Epidermal melanocyte (primary cell): ENCODE measurements around the gene ANKS1A.

Source experiments
- DNase-seq: peaks from one replicate; pipeline ENCODE4 v3.0.0; 2011; ENCODE audit warnings: low spot score; ENCODE audit not compliant: insufficient read length

The ANKS1A gene

DNA sequence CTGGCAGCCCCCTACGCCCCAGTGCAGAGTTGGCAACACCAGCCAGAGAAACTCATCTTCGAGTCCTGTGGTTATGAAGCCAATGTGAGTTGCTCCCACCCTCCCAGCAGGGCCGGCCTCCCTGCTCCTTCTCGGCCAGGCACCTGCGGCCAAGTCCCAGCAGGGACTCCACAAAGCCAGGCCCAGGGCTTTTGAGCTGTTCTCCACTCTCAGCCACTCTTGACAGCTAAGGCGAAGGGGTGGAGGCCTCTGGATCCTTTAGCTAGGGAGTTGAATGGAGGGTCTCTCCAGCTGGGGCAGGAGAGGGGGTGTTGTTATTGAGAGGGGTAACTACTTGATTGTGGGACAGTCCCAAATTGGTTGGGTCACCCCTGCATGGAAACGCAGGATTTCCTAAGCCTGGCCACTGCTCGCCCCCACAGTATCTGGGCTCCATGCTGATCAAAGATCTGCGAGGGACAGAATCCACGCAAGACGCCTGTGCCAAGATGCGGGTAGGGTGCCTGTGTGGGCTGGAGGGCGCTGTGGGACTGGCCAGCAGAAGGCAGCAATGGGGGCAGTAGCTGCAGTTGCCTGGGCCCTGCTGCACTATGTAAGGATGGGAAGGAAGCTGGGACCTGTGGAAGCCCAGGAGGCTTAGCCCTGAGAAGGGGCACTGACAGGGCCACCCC lies 193.8 kb downstream of the ANKS1A start:
- DNase-seq, result no peak

DNA sequence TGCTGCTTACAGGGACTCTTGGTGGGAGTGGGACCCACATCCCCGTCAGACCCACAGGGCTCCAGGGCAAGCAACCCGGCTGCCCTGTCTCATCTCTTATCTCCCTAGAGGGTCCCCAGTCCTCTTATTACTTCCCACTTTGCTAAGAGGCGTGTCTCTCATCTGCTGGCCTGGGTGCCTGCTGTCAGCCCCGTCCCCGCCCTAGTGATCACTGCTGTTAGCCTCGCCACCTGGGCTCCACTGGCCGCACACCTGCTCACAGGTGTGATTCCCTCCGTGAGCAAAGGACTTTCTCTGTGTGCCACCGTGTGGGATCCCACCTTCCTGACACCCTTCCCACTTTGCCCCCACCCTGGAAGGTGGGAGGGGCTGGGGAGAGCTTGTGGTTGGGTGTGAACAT lies 194.5 kb downstream of the ANKS1A start:
- no peak for DNase-seq

DNA sequence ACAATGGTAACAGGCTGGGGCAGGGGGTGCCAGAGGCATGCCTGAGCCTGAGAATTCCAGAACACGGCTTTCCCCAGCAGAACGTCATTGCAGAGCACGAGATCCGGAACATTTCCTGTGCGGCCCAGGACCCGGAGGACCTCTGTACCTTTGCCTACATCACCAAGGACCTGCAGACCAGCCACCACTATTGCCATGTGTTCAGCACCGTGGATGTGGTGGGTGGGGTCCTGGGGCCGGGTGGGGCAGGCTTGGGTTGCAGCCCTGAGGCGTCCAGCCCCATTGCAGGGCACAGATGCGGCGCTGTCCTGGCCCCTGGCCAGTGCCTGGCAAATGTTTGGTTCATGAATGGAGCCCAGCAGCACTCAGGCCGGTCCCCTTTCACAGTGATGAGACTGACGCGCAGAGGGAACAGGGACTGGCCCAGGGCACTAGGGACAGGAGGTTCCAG lies 195.0 kb downstream of the ANKS1A start:
- no peak for DNase-seq

DNA sequence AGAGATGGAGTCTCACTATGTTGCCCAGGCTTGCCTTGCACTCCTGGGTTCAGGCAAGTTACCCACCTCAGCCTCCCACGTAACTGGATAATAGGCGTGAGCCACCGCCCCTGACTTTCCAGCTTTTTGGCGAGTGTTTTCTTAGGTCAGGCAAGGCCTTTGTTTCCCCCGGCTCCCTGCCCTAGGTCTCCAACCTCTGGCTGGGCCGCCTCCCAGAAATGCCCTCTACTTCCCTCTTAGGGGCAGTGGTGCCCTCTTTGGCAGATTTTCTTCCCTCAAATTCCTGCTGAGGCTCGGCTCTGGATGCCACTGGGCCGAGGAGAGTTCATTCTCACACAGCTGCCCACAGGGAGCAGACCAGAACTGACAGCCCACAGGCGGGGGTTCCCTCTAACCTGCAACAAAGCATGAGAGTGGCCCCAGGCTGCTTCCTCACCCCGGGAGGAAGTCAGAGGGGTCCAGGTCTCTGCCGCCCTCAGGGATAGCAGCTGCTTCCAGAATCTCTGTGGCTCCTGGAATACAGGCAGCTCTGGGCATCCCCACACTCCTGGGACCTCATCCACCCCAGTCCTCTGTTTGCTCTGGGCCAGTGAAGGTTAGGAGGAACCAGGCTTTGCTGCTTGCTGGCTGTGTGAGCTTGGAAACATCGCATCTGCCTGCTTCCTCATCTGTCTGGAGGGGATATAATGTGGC lies 195.6 kb downstream of the ANKS1A start:
- no peak for DNase-seq

DNA sequence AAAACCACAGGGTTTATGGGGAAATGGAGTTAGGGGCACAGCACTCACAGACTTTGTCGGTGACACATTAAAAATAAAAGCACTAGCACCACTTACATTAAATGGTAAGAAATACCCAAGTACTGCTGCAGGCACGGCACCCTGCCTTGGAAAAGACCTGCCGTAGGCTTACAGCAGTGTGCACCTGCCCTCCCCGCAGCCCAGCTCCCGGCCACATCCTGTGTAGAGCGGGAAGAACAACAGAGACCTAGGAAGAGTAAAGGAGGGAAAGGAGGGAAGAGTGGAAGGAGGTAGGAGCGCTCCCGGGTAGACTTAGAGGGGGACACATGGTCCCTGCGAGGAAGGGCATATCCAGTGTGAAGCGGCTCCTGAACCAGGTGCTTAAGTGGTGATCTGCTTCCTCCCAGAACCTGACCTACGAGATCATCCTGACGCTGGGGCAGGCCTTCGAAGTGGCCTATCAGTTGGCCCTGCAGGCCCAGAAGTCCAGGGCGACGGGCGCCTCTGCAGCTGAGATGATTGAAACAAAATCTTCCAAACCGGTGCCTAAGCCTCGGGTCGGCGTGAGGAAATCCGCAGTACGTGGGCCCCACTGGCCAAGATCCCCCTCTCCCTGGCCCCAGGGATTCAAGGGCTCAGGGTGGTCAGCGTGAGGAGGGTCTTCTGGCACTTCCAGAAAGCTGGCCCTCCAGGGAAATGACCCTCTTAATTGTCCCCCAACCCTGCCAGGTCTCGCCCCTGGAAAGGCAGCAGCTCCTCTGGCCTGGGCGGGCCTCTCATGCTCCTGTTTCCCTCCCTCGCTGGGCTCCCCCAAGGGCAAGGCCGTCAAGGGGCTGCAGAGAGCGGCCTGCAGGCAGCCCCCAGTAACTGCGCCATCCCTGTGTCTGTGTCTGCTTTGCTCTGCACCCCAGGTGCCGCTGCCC lies 196.6 kb downstream of the ANKS1A start:
- DNase-seq, result no peak

DNA sequence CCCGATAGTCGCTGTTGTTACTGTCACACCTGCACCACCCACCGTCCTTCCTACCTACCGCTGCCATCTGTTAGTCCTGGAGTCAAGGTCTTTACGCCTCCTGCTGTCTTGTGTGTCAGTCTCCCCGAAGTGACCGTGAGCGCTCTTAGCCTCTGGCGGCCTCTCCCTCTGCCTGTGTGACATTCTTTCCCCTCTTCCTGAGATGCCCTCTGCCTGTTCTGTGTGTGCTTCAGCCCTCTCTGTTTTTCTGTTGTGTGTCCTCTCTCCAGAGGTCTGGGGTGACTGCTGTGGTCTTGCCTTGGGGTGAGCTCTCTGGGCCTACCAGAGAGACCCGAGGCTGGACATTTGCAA lies 197.2 kb downstream of the ANKS1A start:
- no peak for DNase-seq

DNA sequence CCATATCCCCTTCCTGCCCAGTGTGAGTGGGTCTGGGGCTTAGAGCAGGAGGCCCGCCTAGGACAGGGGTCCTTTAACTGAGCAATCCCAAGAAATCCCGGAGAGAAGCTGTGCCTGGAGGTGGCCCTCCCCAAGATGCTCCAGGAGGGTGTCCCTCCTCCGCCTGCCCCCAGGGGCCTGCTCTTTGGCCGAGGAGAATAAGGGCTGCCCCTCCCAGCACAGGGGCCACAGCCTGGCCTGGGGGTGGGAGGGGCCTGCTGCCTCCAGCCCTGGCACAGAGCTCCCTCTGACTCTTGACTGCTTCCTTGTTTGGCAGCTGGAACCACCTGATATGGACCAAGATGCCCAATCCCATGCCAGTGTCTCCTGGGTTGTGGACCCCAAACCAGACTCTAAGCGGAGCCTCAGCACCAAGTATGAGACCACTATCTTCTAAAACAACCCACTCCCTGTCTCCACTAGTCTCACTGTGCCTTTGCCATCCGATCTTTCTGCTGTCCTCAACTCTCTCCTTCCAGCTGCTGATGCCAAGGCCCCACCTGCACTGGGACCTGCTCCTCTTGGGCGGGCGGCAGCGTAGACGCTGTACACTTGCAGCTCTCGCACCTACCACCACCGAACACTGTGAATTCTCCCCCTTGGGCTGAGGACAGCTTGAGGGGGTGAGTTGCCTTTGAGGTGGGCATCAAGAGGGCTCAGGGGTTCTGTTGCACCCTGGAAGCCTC lies 197.7 kb downstream of the ANKS1A start:
- DNase-seq, result no peak

DNA sequence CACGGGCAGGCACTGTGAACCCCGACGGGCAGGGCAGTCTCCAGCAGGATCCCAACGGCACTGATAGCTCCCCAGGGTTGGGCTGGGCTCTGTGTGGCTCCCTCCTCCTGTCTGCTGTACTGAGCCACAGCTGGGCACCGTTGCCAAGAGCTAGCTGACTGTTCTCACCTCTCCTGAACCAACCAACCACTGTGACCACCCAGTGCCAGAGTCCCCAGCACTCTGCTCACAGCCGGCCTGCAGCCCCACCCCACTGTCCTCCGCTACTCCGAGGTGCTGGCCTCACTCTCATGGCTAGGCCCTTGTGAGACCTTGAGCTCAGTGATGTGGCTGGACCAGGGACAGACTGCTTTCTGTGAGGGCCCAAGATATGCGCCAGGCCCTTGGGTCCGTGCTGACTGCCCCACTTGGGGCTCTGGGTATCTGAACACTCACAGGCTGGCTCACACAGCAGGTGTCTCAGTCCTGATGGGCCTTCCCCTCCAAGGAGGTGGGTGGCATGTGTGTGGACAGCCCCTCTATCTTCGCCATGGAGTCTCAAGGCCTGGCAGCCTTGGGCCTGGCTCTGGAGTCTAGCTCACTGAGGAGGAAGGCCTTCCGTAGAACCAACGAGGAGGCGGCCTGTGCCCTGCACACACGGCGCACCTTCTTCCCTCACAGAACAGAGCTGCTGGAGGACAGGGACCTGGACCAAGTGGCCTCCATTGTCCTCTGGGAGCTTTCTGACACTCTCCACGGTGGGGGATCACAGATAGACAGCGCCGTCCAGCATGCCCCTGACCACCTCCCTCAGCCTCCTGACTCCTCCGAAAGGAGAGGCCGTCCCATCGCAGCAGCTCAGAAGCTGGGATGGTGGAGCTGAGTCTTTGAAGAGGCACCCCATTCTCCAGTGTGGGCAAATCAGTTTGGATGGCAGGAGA lies 198.6 kb downstream of the ANKS1A start:
- DNase-seq, result no peak

DNA sequence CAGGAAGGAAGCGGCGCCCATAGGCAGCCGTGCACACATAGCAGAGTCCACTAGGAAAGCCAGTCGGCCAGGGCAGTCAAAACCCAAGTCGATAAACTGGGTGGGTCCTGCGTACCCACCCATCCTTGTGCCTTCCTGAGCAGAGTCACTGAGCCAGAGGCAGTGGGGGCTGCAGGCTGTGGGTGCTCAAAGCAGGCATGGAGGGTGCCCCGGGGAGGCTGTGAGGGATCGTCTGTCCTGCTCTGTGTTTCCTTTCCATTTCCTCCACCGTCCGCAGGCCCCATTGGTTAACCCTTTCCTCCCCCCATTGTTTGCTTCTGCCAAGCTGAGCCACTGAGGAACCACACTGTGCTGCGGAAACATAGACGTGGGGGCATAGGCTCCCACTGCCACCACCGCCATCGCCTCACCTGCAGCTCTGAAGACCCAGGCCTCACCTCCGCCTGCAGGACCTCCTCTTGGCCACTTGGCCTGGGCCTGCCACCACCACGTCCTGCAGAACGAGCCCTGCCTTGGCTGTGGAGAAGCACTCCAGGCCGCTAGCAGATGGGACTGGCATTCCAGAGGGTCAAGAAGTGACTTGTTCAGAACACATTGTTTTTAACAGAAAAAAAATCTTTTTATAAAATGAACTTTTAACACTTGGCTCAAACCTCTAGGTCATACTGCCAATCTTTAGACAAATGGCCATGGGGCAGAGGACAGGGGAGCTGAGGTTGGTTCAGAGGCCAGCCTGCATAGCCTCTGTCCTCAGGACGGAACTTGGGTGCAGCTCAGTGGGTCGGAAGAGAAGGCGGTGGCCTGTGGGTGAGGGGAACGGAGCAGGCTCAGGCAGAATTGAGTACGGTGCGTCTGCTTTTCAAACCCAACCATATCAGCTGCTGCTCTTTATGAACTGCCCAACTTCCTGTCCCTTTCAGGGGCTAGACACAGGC lies 199.5 kb downstream of the ANKS1A start:
- DNase-seq, result no peak

DNA sequence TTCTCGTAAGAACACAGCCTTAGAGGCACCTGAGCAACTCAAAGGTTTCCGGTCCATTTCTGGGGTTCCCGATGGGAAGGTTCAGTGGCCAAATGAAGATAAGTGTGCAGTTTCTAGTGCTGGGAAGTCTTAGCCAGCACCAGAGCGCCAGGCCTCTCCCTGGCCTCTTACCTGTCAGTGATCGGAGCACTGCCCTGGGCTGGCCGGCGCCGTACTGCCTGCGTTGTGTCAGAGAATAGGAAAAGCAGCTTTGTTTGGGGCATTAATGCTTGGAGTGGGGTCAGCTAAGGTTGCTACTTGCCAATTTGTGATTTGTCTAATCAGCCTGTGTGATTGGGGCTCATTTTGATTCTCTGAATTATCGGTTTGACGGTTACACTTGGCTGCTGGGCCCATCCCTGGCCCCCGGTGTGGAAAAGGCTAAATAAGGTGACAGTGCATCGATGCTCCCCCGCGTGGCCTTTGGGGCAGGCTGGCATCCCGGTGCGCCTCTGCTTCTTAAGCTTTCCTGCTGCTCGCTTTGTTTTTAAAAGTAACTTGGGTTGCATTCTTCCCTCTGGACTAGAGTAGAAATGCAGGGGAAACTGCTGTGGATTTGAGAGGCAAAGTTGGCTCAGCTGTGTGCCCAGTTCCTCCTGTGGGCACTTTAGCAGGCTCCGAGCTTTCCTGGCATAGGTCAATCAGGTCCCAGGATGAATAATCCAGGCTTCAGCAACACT lies 200.3 kb downstream of the ANKS1A start:
- DNase-seq, result no peak

DNA sequence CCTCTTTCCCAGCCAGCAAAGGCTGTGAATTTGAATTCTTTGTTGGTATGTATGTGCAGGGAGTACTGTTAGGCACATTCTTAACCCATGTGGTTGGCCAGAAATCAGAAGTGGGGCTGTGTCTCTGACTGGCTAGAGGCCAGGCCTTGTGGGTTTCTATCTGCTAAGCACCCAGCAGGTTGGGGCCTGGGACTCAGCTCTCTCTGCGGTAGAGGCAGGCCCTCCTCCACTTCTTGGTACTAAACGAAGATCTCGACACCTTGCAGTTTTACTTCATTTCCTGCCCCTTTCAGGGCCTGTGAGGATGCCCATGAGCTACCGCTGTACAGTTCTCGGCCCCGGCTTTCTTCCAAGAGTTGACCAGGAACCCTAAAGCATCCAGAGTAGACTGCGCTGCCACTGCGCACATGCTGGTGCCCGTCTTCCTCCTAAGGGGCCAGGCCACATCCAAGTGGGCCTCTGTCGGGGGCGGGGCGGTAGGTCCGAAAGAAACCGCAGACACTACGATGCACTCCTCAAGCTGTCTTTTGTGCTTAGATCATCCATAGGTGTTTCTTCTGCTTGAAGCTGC lies 201.0 kb downstream of the ANKS1A start:
- no peak for DNase-seq

DNA sequence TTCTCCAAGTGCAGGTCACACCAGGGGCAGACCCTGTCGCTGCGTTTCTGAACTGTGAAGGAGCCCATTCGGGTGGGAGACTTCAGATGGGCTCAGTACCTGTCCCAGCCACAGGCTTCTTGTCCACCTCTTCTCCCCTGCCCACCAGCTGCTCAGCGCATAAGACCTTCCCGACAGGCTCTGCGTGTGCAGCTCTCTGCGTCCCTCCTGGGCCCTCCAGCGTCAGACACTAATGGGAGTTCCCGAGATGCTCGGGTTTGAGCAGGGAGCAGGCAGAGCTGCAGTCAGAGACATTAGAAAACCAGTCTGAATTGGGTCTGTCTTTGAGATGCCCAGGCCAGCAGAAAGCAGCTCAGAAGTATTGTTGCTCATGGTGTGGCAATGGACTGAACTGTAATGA lies 201.7 kb downstream of the ANKS1A start:
- no peak for DNase-seq

DNA sequence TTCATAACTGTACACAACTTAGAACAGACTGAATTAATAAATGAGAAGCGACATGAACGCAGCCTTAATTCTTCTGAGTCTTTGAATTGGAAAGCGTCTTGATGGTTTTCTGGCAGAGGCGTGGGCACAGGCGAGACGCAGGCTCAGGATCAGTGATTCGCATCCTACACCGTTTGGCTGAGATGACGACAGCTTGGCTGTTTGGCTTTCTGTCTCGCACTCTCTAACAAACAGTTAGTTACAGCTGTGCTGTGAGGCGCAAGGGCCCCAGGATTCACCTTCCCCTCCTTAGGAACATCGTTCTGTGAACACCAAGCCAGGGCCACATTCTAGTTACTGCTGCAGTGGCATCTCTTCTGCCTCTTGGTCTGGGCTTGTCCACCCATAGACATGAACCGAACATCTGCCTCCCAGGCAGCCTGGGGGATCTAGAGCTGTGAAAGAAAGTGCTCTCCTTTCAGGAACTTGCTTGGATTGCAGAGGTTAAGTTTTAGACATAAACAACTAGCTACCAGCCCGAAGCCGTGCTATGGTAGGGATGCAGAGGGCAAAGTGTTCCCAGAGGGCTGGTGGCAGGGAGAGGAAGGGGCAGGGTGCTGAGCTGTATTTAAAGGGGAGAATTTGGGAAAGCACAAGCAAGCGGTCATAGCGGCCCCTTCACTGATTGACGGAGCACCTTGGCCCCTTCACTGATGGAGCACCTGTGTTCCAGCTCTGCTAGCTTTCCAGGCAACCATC lies 202.5 kb downstream of the ANKS1A start:
- no peak for DNase-seq

DNA sequence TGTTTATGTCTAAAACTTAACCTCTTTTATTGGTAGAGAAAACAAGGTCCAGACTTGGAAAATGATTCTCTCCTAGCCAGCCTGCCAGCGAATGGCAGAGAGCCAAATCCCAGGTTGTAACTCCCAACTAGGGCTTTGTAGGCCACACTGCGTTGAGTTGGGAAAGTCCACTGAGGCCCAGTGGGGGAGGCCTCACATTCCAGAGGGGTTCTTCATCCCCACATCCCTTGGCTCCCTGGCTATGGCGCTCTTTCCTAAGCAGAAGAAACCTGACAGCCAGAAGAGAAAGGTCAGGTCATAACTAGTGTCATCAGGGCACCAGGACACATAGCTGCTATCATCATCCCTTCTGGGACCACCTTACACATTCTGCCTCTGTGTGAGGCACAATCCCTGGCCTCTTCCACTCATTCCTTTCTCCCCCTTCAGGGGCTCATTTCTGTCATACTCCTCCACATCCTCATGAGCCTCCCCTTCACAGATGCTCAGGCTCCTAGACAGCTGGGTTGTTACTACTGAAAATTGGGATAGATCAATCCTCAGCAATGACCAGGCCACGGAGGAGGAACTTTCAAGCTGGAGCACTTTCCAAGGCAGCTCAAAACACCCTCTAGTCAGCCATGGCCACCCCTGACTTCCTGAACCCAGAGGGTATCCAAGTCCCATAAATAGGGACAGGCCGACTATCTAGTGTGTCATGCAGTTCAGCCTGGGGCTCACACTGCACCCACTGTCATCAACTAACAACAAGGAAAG lies 203.5 kb downstream of the ANKS1A start:
- no peak for DNase-seq

DNA sequence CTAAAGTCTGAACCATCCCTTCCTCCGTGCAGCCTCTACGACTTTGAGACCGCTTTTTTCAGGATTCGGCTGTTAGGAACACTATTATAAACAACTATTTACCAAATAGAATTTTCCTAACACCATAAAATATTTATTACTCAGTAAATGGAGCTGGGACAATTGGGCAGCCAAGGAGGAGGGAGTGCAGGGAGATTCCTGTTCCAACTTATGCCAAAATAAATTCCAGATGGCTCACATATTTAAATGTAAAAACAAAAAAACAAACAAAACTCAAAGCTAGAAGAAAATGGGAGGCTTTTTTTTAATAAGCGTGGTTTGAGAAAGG lies 204.0 kb downstream of the ANKS1A start:
- DNase-seq, result no peak

DNA sequence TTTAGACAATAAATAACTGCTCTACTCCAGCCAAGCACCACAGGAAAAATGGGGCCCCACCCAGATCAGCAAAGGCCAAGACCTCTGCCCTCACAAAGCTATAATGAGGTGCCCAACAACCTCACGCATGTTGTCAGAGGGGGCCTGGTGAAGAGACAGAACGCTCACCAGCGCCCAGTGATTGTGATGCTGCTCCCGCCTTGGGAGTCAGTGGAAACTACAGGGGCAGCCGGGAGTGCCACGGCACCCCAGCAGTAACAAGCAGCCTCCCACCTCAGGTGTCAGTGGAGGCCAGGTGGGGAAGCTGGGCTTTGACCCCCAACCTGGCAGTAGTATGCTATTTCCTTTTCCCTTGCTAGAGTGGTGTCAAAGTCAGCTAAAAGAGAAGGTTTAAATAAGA lies 204.7 kb downstream of the ANKS1A start:
- DNase-seq, result no peak

DNA sequence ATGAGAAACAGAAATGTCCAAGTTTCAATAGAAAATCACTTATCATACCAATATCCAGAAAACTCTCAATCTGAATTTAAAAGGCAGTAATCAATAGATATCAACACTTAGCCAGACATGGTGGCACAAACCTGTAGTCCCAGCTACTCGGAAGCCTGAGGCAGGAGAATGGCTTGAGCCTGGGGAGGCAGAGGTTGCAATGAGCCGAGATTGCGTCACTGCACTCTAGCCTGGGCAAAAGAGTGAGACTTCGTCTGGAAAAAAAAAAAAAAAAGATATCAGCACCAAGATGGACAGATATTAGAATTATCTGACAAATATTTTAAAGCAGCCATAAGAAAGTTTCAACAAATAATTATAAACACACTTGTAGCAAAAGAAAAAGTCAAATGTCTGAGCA lies 205.1 kb downstream of the ANKS1A start:
- no peak for DNase-seq
